AG10803 (cell line): ENCODE measurements around the gene KCNJ6.

Experiments
- DNase-seq: peaks from one replicate; pipeline ENCODE4 v3.0.0; 2010; ENCODE audit warnings: low read depth
- H3K4me3 ChIP-seq: 2 replicates; pipeline ENCODE4 v1.5.1; 2011; ENCODE audit warnings: mild to moderate bottlenecking, low read length, control low read depth
- CTCF ChIP-seq: conservative IDR thresholded peaks from 2 replicates; pipeline ENCODE4 v1.5.1; 2011; ENCODE audit warnings: mild to moderate bottlenecking, low read length, control low read depth, inconsistent platforms

The KCNJ6 gene

GRCh38 chr21:37855647-37856625 lies 60.3 kb downstream of the KCNJ6 start:
- no peak for TF ChIP-seq CTCF
- peak; percentile 96 for DNase-seq
- peak overlapping the region; percentile 20; the same call in 1 of the 2 replicates for H3K4me3 ChIP-seq

- no peak for TF ChIP-seq CTCF
- H3K4me3 ChIP-seq, result no peak overlapping the region
- DNase-seq, result no peak
Measured at GRCh38 chr21:37855271-37855646, 61.0 kb downstream of the KCNJ6 start.

GRCh38 chr21:37849506-37850102 lies 66.7 kb downstream of the KCNJ6 start:
- DNase-seq, result peak; percentile 95
- TF ChIP-seq CTCF, result no peak
- no peak overlapping the region for H3K4me3 ChIP-seq

- no peak for TF ChIP-seq CTCF
- no peak overlapping the region for H3K4me3 ChIP-seq
- DNase-seq, result peak; percentile 70
Measured at GRCh38 chr21:37848721-37849490, 67.4 kb downstream of the KCNJ6 start.

- no peak overlapping the region for H3K4me3 ChIP-seq
- no peak for TF ChIP-seq CTCF
- no peak for DNase-seq
Measured at GRCh38 chr21:37845535-37845934, 70.7 kb downstream of the KCNJ6 start.

GRCh38 chr21:37843191-37843590 lies 73.1 kb downstream of the KCNJ6 start:
- no peak for TF ChIP-seq CTCF
- no peak for DNase-seq
- H3K4me3 ChIP-seq, result no peak overlapping the region
